H9 (cell line): Measurements from ENCODE around the gene PFKL. TPM values are rescaled to one million over a fixed set of nuclear protein-coding genes. Genes with fewer than 3 reads are reported as not detected.

Experiments used
- DNase-seq: peaks from one replicate; pipeline ENCODE4 v3.0.0-alpha.2; 2017
- H2AFZ ChIP-seq: one replicate; pipeline ENCODE4 v1.6.1; 2013; ENCODE audit warnings: mild to moderate bottlenecking, low read length, control low read depth, moderate library complexity
- H2AK5ac ChIP-seq: 2 replicates; pipeline ENCODE4 v1.6.1; 2013; ENCODE audit warnings: low read length, control low read depth, mixed read lengths; ENCODE audit not compliant: insufficient read length
- H2BK120ac ChIP-seq: one replicate; pipeline ENCODE4 v1.6.1; 2013; ENCODE audit warnings: low read depth, mild to moderate bottlenecking, low read length, control low read depth, inconsistent platforms; ENCODE audit not compliant: poor library complexity, severe bottlenecking
- H2BK12ac ChIP-seq: 2 replicates; pipeline ENCODE4 v1.6.1; 2013; ENCODE audit warnings: low read length, control low read depth, mixed read lengths, low read depth; ENCODE audit not compliant: insufficient read length
- H2BK15ac ChIP-seq: 2 replicates; pipeline ENCODE4 v1.6.1; 2013; ENCODE audit warnings: low read depth, low read length, control low read depth
- H2BK20ac ChIP-seq: one replicate; pipeline ENCODE4 v1.6.1; 2013; ENCODE audit warnings: low read depth, mild to moderate bottlenecking, low read length, control low read depth, inconsistent platforms; ENCODE audit not compliant: poor library complexity, severe bottlenecking
- H2BK5ac ChIP-seq: 2 replicates; pipeline ENCODE4 v1.6.1; 2013; ENCODE audit warnings: low read length, control low read depth, mixed read lengths; ENCODE audit not compliant: insufficient read length
- H3K14ac ChIP-seq: 2 replicates; pipeline ENCODE4 v1.6.1; 2013; ENCODE audit warnings: low read length, control low read depth; ENCODE audit not compliant: insufficient read depth
- H3K18ac ChIP-seq: 2 replicates; pipeline ENCODE4 v1.6.1; 2013; ENCODE audit warnings: low read depth, mild to moderate bottlenecking, mixed read lengths, low read length, control low read depth; ENCODE audit not compliant: insufficient read length
- H3K23ac ChIP-seq: 2 replicates; pipeline ENCODE4 v1.6.1; 2013; ENCODE audit warnings: low read length, control low read depth, mixed read lengths, low read depth; ENCODE audit not compliant: insufficient read length
- H3K23me2 ChIP-seq: 2 replicates; pipeline ENCODE4 v1.6.1; 2013; ENCODE audit warnings: low read depth, mild to moderate bottlenecking, mixed read lengths, low read length, control low read depth; ENCODE audit not compliant: insufficient read length, poor library complexity, severe bottlenecking
- H3K27ac ChIP-seq: 2 replicates; pipeline ENCODE4 v1.5.1; 2013; ENCODE audit warnings: low read length, control low read depth, mixed read lengths, low read depth; ENCODE audit not compliant: insufficient read length
- H3K27me3 ChIP-seq: 2 replicates; pipeline ENCODE4 v1.6.1; 2013; ENCODE audit warnings: low read length, control low read depth, inconsistent platforms; ENCODE audit not compliant: insufficient read depth
- H3K4ac ChIP-seq: 2 replicates; pipeline ENCODE4 v1.6.1; 2013; ENCODE audit warnings: low read depth, mild to moderate bottlenecking, control low read depth, inconsistent platforms, low read length, moderate library complexity
- H3K4me1 ChIP-seq: 2 replicates; pipeline ENCODE4 v1.6.1; 2013; ENCODE audit warnings: low read length, control low read depth, inconsistent platforms; ENCODE audit not compliant: insufficient read depth
- H3K4me2 ChIP-seq: 2 replicates; pipeline ENCODE4 v1.6.1; 2013; ENCODE audit warnings: low read length, control low read depth, mixed read lengths; ENCODE audit not compliant: insufficient read length, insufficient read depth
- H3K56ac ChIP-seq: 2 replicates; pipeline ENCODE4 v1.6.1; 2013; ENCODE audit warnings: low read depth, mild to moderate bottlenecking, mixed read lengths, low read length, control low read depth; ENCODE audit not compliant: insufficient read length
- H3K79me1 ChIP-seq: 2 replicates; pipeline ENCODE4 v1.6.1; 2013; ENCODE audit warnings: low read depth, mild to moderate bottlenecking, moderate library complexity, low read length, control low read depth, inconsistent platforms; ENCODE audit not compliant: insufficient read depth, poor library complexity, severe bottlenecking
- H3K79me2 ChIP-seq: 2 replicates; pipeline ENCODE4 v1.6.1; 2013; ENCODE audit warnings: low read length, control low read depth, inconsistent platforms; ENCODE audit not compliant: insufficient read depth
- H3K9ac ChIP-seq: 2 replicates; pipeline ENCODE4 v1.6.1; 2013; ENCODE audit warnings: low read length, control low read depth, mixed read lengths; ENCODE audit not compliant: insufficient read length; ENCODE audit errors: extremely low read depth
- H3K9me3 ChIP-seq: one replicate; pipeline ENCODE4 v1.6.1; 2013; ENCODE audit warnings: low read depth, low read length, inconsistent platforms; ENCODE audit not compliant: control insufficient read depth
- H3T11ph ChIP-seq: one replicate; pipeline ENCODE4 v1.6.1; 2013; ENCODE audit warnings: mild to moderate bottlenecking, low read length, control low read depth, inconsistent platforms
- H4K20me1 ChIP-seq: one replicate; pipeline ENCODE4 v1.6.1; 2013; ENCODE audit not compliant: control insufficient read depth, insufficient read length, insufficient read depth
- H4K5ac ChIP-seq: 2 replicates; pipeline ENCODE4 v1.6.1; 2013; ENCODE audit warnings: low read depth, mild to moderate bottlenecking, mixed read lengths, low read length, control low read depth; ENCODE audit not compliant: insufficient read length
- H4K8ac ChIP-seq: replicated peaks from 2 replicates; pipeline ENCODE4 v1.6.1; 2013; ENCODE audit warnings: low read length, control low read depth, mixed read lengths, low read depth; ENCODE audit not compliant: insufficient read length
- H4K91ac ChIP-seq: 2 replicates; pipeline ENCODE4 v1.6.1; 2013; ENCODE audit warnings: low read depth, mild to moderate bottlenecking, moderate library complexity, mixed read lengths, low read length, control low read depth; ENCODE audit not compliant: insufficient read length
- H3K27ac Mint-ChIP-seq, 3 experiments: 2 replicates in 2 of 3; 3 replicates in 1 of 3; pipeline ENCODE4 v1.8.0; 2020 to 2021; ENCODE audit warnings: mixed read lengths in 3 of 3, mild to moderate bottlenecking in 1 of 3, moderate library complexity in 1 of 3
- H3K27me3 Mint-ChIP-seq: 2 replicates; pipeline ENCODE4 v1.8.0; 2021; ENCODE audit warnings: low read depth, mild to moderate bottlenecking, moderate library complexity, mixed read lengths
- H3K36me3 Mint-ChIP-seq, 3 experiments: 2 replicates in 2 of 3; 3 replicates in 1 of 3; pipeline ENCODE4 v1.8.0; 2020 to 2021; ENCODE audit warnings: low read depth in 3 of 3, mixed read lengths in 3 of 3; ENCODE audit not compliant: insufficient read depth in 1 of 3
- H3K4me1 Mint-ChIP-seq, 2 experiments: 2 replicates each; pipeline ENCODE4 v1.8.0; 2020; ENCODE audit warnings: mixed read lengths in 2 of 2
- H3K4me3 Mint-ChIP-seq, 2 experiments: 2 replicates in 1 of 2; 3 replicates in 1 of 2; pipeline ENCODE4 v1.8.0; 2020 to 2021; ENCODE audit warnings: mild to moderate bottlenecking in 2 of 2, mixed read lengths in 2 of 2, moderate library complexity in 1 of 2
- H3K9me3 Mint-ChIP-seq, 2 experiments: 2 replicates in 1 of 2; 3 replicates in 1 of 2; pipeline ENCODE4 v1.8.0; 2020; ENCODE audit warnings: mild to moderate bottlenecking in 2 of 2, mixed read lengths in 2 of 2, moderate library complexity in 1 of 2
- WGBS: extraction: QIAGEN DNeasy Blood & Tissue Kit; methylation state at CpG from one replicate; pipeline ENCODE4 v1.1.7; 2013; ENCODE audit warnings: missing lambda C conversion rate, low lambda C conversion rate, mixed read lengths; ENCODE audit not compliant: insufficient read length; ENCODE audit errors: extremely low coverage; 5-methylcytosine and 5-hydroxymethylcytosine counted together
- total RNA-seq: library from RNA; stranded (reverse); gene quantifications from 2 replicates; pipeline ENCODE4 v1.2.1, GENCODE V29; 2021
- TF ChIP-seq, protein P1 (sequence below): fragments of 200-600 bp; sonication (generic); conservative IDR thresholded peaks from 3 replicates; pipeline ENCODE4 v1.8.0; 2021; ENCODE audit warnings: antibody characterized with exemption, mild to moderate bottlenecking

The PFKL gene
- total RNA-seq, 1 experiment from 2014 or later, result 107 TPM

DNA sequence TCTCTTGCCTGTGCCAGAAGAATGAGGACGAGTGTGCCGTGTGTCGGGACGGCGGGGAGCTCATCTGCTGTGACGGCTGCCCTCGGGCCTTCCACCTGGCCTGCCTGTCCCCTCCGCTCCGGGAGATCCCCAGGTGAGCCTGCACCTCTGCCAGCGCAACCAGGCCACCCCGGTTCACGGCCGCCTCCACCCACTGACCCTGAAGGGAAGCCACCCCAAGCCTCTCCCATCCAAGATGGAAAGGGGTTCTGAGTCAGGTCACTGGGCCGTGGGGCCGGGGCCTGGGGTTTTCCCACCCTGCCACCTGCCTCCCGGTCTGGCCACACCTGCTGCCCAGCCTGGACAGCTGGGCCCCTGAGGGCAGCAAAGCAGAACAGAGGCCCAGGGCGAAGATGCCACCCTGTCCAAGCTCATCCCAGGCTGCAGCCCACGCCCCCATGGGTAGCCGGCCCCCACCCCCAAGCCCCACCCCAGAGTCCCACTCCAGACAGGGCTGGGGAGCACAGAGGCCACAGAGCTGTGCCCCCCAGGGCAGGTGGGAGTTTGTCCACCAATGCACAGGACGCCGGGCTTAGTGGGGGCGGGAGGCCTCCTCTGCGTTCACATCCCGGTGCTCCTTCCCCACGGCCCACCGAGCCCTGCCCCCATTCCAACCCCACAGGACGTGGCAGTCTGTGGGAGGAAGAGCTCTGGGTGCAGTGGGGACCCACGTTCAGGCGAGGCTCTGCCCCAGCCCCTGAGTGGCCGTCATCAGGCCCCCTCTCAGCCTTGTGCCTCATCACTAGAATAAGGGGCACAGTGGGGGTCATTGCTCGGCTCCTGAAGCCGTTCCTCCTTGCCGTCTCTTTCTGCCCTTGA is 8.5 kb upstream of the PFKL start:
- H3K4me1 ChIP-seq, result no peaks in the 10 kb centered on the region
- no peak for DNase-seq
- no CpG with 5 or more reads among the region's 33 CpGs for WGBS

More for the DNA sequence above, 8.5 kb upstream of the PFKL start:
- H4K5ac ChIP-seq, result no peak overlapping the region
- no peak overlapping the region for H2AFZ ChIP-seq
- H3K4me3 Mint-ChIP-seq, result no peak overlapping the region
- no peak overlapping the region for H2BK15ac ChIP-seq
- no peak overlapping the region for H3K4me2 ChIP-seq
- no peak overlapping the region for H3T11ph ChIP-seq
- no peak overlapping the region for H3K27ac ChIP-seq
- H3K56ac ChIP-seq, result no peak overlapping the region
- no peak overlapping the region for H3K23ac ChIP-seq
- H4K91ac ChIP-seq, result no peak overlapping the region
- H4K8ac ChIP-seq, result no peak overlapping the region
- H3K18ac ChIP-seq, result no peak overlapping the region
- peaks cover 0 to 5% of the 10 kb centered on the region in 2 experiments; a peak in 1 of 4 replicates for H3K4me1 Mint-ChIP-seq
- no peaks in the 10 kb centered on the region for H3K79me1 ChIP-seq
- no peak overlapping the region for H3K14ac ChIP-seq
- H2AK5ac ChIP-seq, result no peak overlapping the region
- TF ChIP-seq, protein P1, sequence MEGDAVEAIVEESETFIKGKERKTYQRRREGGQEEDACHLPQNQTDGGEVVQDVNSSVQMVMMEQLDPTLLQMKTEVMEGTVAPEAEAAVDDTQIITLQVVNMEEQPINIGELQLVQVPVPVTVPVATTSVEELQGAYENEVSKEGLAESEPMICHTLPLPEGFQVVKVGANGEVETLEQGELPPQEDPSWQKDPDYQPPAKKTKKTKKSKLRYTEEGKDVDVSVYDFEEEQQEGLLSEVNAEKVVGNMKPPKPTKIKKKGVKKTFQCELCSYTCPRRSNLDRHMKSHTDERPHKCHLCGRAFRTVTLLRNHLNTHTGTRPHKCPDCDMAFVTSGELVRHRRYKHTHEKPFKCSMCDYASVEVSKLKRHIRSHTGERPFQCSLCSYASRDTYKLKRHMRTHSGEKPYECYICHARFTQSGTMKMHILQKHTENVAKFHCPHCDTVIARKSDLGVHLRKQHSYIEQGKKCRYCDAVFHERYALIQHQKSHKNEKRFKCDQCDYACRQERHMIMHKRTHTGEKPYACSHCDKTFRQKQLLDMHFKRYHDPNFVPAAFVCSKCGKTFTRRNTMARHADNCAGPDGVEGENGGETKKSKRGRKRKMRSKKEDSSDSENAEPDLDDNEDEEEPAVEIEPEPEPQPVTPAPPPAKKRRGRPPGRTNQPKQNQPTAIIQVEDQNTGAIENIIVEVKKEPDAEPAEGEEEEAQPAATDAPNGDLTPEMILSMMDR, result no peak
- H3K27me3 ChIP-seq, result no peaks in the 10 kb centered on the region
- H3K23me2 ChIP-seq, result no peaks in the 10 kb centered on the region
- H3K79me2 ChIP-seq, result no peaks in the 10 kb centered on the region
- H3K27me3 Mint-ChIP-seq, result peaks cover 2% of the 10 kb centered on the region
- no peak overlapping the region for H2BK120ac ChIP-seq
- H3K9ac ChIP-seq, result no peak overlapping the region
- no peak overlapping the region for H3K4ac ChIP-seq
- no peak overlapping the region for H2BK20ac ChIP-seq
- no peaks in the 10 kb centered on the region for H3K9me3 Mint-ChIP-seq
- no peaks in the 10 kb centered on the region for H3K9me3 ChIP-seq
- H4K20me1 ChIP-seq, result no peaks in the 10 kb centered on the region
- no peaks in the 10 kb centered on the region for H3K36me3 Mint-ChIP-seq
- no peak overlapping the region for H2BK5ac ChIP-seq
- no peak overlapping the region for H3K27ac Mint-ChIP-seq
- H2BK12ac ChIP-seq, result no peak overlapping the region
